ENCODE data around the gene ANKRD60. TPM values are rescaled to one million over a fixed set of nuclear protein-coding genes. Genes with fewer than 3 reads are reported as not detected.

ANKRD60 gene
- total RNA-seq, 6 experiments from 2014 or later: not detected

GRCh38 chr20:58260006-58260405 is 31.6 kb upstream of the ANKRD60 start:
- no peaks in the 10 kb centered on the region for H3K27me3 Mint-ChIP-seq (ENCODE audit: insufficient read depth)
- no peak for TF ChIP-seq CTCF (IDR thresholded peaks at IDR 0.05)
- no peak overlapping the region for H3K4me3 Mint-ChIP-seq
- peaks cover 4% of the 10 kb centered on the region; the same call in 1 of the 2 replicates for H3K36me3 Mint-ChIP-seq (ENCODE audit: low read depth)
- no peak overlapping the region for H3K27ac Mint-ChIP-seq
- peaks cover 15% of the 10 kb centered on the region for H3K4me1 Mint-ChIP-seq (ENCODE audit: low read depth)
- no peak for DNase-seq
- H3K9me3 Mint-ChIP-seq: no peaks in the 10 kb centered on the region

- Mint-ChIP-seq H3K4me1 (ENCODE audit: low read depth) (peaks cover 30% of the 10 kb centered on the region), H3K9me3 (no peaks in the 10 kb centered on the region), H3K27ac (no peak overlapping the region), H3K36me3 (ENCODE audit: low read depth) (peaks cover 8% of the 10 kb centered on the region; the same call in 1 of the 2 replicates), H3K27me3 (ENCODE audit: insufficient read depth) (no peaks in the 10 kb centered on the region), H3K4me3 (no peak overlapping the region)
- TF ChIP-seq CTCF (IDR thresholded peaks at IDR 0.05): no peak
- DNase-seq: no peak
These were observed 28.4 kb upstream of the ANKRD60 start for GRCh38 chr20:58256842-58257241.

GRCh38 chr20:58256307-58256706 is 27.9 kb upstream of the ANKRD60 start:
- Mint-ChIP-seq H3K4me3 (no peak overlapping the region), H3K9me3 (no peaks in the 10 kb centered on the region), H3K27ac (no peak overlapping the region), H3K36me3 (ENCODE audit: low read depth) (peaks cover 8% of the 10 kb centered on the region; the same call in 1 of the 2 replicates), H3K27me3 (ENCODE audit: insufficient read depth) (no peaks in the 10 kb centered on the region), H3K4me1 (ENCODE audit: low read depth) (peaks cover 35% of the 10 kb centered on the region)
- no peak for TF ChIP-seq CTCF (IDR thresholded peaks at IDR 0.05)
- DNase-seq: no peak

- H3K4me3 Mint-ChIP-seq: no peak overlapping the region
- no peak for DNase-seq
- no peaks in the 10 kb centered on the region for H3K27me3 Mint-ChIP-seq (ENCODE audit: insufficient read depth)
- no peak for TF ChIP-seq CTCF (IDR thresholded peaks at IDR 0.05)
- no peaks in the 10 kb centered on the region for H3K9me3 Mint-ChIP-seq
- peaks cover 14% of the 10 kb centered on the region for H3K36me3 Mint-ChIP-seq (ENCODE audit: low read depth)
- H3K27ac Mint-ChIP-seq: no peak overlapping the region
- peaks cover 37% of the 10 kb centered on the region for H3K4me1 Mint-ChIP-seq (ENCODE audit: low read depth)
These were observed 26.4 kb upstream of the ANKRD60 start for GRCh38 chr20:58254890-58255289.

GRCh38 chr20:58251979-58252591 is 23.6 kb upstream of the ANKRD60 start:
- Mint-ChIP-seq H3K27ac (peak overlapping the region; percentile 76), H3K36me3 (ENCODE audit: low read depth) (peaks cover 11% of the 10 kb centered on the region), H3K4me1 (ENCODE audit: low read depth) (peaks cover 32% of the 10 kb centered on the region), H3K4me3 (peak overlapping the region; percentile 56), H3K27me3 (ENCODE audit: insufficient read depth) (peaks cover 2% of the 10 kb centered on the region; the same call in 1 of the 2 replicates), H3K9me3 (no peaks in the 10 kb centered on the region)
- peak; percentile 89 for DNase-seq
- no peak for TF ChIP-seq CTCF (IDR thresholded peaks at IDR 0.05)

All from HFFc6 (cell line).